SU-DHL-6 (cell line): Measurements from ENCODE around the gene PKIB.

ENCODE experiments used
- CTCF ChIP-seq: fragments of 200-600 bp; sonication (generic); IDR thresholded peaks from one replicate; pipeline ENCODE4 v1.5.1; 2017; ENCODE audit warnings: antibody characterized with exemption, mild to moderate bottlenecking, low read length, moderate library complexity; ENCODE audit not compliant: insufficient read depth, poor library complexity, severe bottlenecking
- EZH2phosphoT487 ChIP-seq: fragments of 200-600 bp; sonication (generic), shearing (Covaris generic); conservative IDR thresholded peaks from 2 replicates; pipeline ENCODE4 v1.6.1; 2018; ENCODE audit warnings: mild to moderate bottlenecking, antibody characterized with exemption, low read length, moderate library complexity, mixed read lengths

GRCh38 chr6:122620902-122621301 is 10.7 kb downstream of the PKIB start:
- no peak for TF ChIP-seq CTCF
- TF ChIP-seq EZH2phosphoT487, result no peak
